DOHH2 (cell line): ENCODE results near the gene MRPS18B.

ENCODE experiments used
- H3F3A ChIP-seq: fragments of 200-600 bp; sonication (generic), shearing (Covaris generic); 2 replicates; pipeline ENCODE4 v1.6.0; 2016; ENCODE audit warnings: antibody characterized with exemption, mild to moderate bottlenecking; ENCODE audit not compliant: control insufficient read depth, insufficient read depth
- H3K27ac ChIP-seq: fragments of 200-600 bp; sonication (generic); 2 replicates; pipeline ENCODE4 v1.5.1; 2014; ENCODE audit warnings: low read depth, mild to moderate bottlenecking, low read length, moderate library complexity
- H3K27me3 ChIP-seq: fragments of 200-600 bp; sonication (generic); 2 replicates; pipeline ENCODE4 v1.6.1; 2014; ENCODE audit warnings: mild to moderate bottlenecking, low read length, mixed read lengths; ENCODE audit not compliant: control insufficient read depth
- H3K36me3 ChIP-seq: fragments of 200-600 bp; sonication (generic); 2 replicates; pipeline ENCODE4 v1.6.1; 2014; ENCODE audit warnings: mild to moderate bottlenecking, low read length, moderate library complexity, mixed read lengths; ENCODE audit not compliant: control insufficient read depth
- H3K4me1 ChIP-seq: fragments of 200-600 bp; sonication (generic); 2 replicates; pipeline ENCODE4 v1.6.1; 2014; ENCODE audit warnings: mild to moderate bottlenecking, low read length, mixed read lengths; ENCODE audit not compliant: control insufficient read depth
- H3K4me2 ChIP-seq: fragments of 200-600 bp; sonication (generic); 2 replicates; pipeline ENCODE4 v1.6.0; 2014; ENCODE audit warnings: mild to moderate bottlenecking, low read length, moderate library complexity
- H3K4me3 ChIP-seq: fragments of 200-600 bp; sonication (generic); 2 replicates; pipeline ENCODE4 v1.5.1; 2014; ENCODE audit warnings: mild to moderate bottlenecking, low read length, mixed read lengths
- H3K79me2 ChIP-seq: fragments of 200-600 bp; sonication (generic); 2 replicates; pipeline ENCODE4 v1.6.1; 2014; ENCODE audit warnings: mild to moderate bottlenecking, low read length, mixed read lengths; ENCODE audit not compliant: control insufficient read depth
- H3K9me2 ChIP-seq: fragments of 200-600 bp; sonication (generic); replicated peaks from 2 replicates; pipeline ENCODE4 v1.6.1; 2014; ENCODE audit warnings: mild to moderate bottlenecking, low read length, mixed read lengths; ENCODE audit not compliant: control insufficient read depth
- H3K9me3 ChIP-seq: fragments of 200-600 bp; sonication (generic); 2 replicates; pipeline ENCODE4 v1.6.1; 2014; ENCODE audit warnings: antibody characterized with exemption, low read length, mixed read lengths; ENCODE audit not compliant: control insufficient read depth, insufficient read depth
- H4K20me1 ChIP-seq: fragments of 200-600 bp; sonication (generic); 2 replicates; pipeline ENCODE4 v1.6.0; 2014; ENCODE audit warnings: low read depth, mild to moderate bottlenecking, antibody characterized with exemption, low read length, moderate library complexity; ENCODE audit not compliant: control insufficient read depth, insufficient read depth
- EZH2phosphoT487 ChIP-seq: fragments of 200-600 bp; sonication (generic); IDR thresholded peaks from 2 replicates; pipeline ENCODE4 v1.6.1; 2017; ENCODE audit warnings: borderline replicate concordance, mild to moderate bottlenecking, antibody characterized with exemption, low read length, moderate library complexity, mixed read lengths
- TF ChIP-seq, protein P1 (sequence below): fragments of 200-600 bp; sonication (generic); IDR thresholded peaks from one replicate; pipeline ENCODE4 v1.5.1; 2014; ENCODE audit warnings: antibody characterized with exemption, mild to moderate bottlenecking, low read depth, low read length; ENCODE audit not compliant: poor library complexity, severe bottlenecking

Gene MRPS18B

DNA sequence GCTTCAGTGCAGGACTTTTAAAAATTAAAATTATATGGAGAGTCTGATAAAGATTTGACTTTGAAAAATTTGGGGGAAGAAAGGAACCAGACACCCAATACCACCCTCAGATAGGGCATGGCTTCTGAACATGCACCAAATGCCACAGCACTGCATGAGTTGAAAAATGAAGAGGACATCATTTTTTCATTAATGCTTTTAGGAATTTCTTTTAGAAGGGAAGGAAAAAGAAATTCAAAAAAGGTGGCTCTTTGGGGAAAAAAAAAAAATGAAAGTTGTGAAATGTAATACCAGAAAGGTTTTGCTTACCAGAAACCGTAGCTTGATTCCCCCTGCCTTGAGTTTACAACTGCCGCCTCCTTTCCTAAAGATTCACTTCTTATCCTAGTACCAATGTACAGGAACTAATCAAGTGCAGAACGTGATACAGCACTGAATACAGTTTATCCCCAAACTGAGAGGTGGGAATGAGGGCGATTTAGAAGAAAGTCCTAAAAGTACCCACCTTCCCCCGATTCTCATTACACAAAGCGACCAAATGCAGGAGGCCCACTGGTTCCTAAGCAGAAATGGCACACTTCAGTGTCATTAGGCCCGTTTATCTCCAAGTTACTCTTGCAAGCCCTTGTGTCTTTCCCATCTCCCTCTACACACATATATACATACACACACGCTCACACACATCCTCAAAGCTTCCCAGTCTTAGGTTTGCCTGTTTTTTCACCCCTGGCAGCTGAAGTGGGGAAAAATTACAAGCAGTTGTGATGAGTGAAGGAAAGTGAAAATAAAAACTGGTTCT is 3.4 kb upstream of the MRPS18B start:
- Histone ChIP-seq H3K9me2 (no peaks in the 10 kb centered on the region), H3F3A (peaks cover 36% of the 10 kb centered on the region), H3K27ac (peak overlapping the region; percentile 89), H3K9me3 (no peaks in the 10 kb centered on the region), H4K20me1 (peaks cover 26% of the 10 kb centered on the region), H3K36me3 (peaks cover 84% of the 10 kb centered on the region), H3K27me3 (no peaks in the 10 kb centered on the region), H3K4me1 (peaks cover 37% of the 10 kb centered on the region), H3K4me2 (peak overlapping the region; percentile 96), H3K79me2 (peaks cover 91% of the 10 kb centered on the region), H3K4me3 (peak overlapping the region; percentile 83)
- TF ChIP-seq, protein P1, sequence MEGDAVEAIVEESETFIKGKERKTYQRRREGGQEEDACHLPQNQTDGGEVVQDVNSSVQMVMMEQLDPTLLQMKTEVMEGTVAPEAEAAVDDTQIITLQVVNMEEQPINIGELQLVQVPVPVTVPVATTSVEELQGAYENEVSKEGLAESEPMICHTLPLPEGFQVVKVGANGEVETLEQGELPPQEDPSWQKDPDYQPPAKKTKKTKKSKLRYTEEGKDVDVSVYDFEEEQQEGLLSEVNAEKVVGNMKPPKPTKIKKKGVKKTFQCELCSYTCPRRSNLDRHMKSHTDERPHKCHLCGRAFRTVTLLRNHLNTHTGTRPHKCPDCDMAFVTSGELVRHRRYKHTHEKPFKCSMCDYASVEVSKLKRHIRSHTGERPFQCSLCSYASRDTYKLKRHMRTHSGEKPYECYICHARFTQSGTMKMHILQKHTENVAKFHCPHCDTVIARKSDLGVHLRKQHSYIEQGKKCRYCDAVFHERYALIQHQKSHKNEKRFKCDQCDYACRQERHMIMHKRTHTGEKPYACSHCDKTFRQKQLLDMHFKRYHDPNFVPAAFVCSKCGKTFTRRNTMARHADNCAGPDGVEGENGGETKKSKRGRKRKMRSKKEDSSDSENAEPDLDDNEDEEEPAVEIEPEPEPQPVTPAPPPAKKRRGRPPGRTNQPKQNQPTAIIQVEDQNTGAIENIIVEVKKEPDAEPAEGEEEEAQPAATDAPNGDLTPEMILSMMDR = no peak
- no peak for TF ChIP-seq EZH2phosphoT487

DNA sequence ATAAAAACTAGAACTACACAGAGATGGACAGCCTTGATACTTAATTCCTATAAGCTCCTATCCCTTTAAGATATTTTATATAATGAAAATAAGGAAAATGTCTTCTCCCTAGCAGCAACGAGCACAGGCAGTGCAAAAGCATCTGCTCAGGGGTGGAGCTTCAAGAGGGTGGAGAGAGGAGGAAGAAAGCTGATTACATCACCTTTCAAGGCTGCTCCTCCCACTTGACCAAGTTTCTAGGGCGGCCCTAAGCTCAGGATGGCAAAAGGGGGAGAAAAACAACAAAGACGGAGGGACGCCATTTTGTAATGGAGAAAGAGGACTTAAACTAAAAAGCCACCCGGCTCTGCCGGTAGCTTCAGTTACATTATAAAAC is 2.8 kb upstream of the MRPS18B start:
- peaks cover 26% of the 10 kb centered on the region for H4K20me1 ChIP-seq
- H3F3A ChIP-seq = peaks cover 36% of the 10 kb centered on the region
- H3K27ac ChIP-seq = peak overlapping the region; percentile 89
- peaks cover 84% of the 10 kb centered on the region for H3K36me3 ChIP-seq
- no peaks in the 10 kb centered on the region for H3K9me2 ChIP-seq
- H3K27me3 ChIP-seq = no peaks in the 10 kb centered on the region
- H3K9me3 ChIP-seq = no peaks in the 10 kb centered on the region
- peak overlapping the region; percentile 96 for H3K4me2 ChIP-seq
- TF ChIP-seq EZH2phosphoT487 = no peak
- TF ChIP-seq, protein P1 = no peak
- H3K4me3 ChIP-seq = peak overlapping the region; percentile 83
- peaks cover 91% of the 10 kb centered on the region for H3K79me2 ChIP-seq
- peaks cover 41% of the 10 kb centered on the region for H3K4me1 ChIP-seq

DNA sequence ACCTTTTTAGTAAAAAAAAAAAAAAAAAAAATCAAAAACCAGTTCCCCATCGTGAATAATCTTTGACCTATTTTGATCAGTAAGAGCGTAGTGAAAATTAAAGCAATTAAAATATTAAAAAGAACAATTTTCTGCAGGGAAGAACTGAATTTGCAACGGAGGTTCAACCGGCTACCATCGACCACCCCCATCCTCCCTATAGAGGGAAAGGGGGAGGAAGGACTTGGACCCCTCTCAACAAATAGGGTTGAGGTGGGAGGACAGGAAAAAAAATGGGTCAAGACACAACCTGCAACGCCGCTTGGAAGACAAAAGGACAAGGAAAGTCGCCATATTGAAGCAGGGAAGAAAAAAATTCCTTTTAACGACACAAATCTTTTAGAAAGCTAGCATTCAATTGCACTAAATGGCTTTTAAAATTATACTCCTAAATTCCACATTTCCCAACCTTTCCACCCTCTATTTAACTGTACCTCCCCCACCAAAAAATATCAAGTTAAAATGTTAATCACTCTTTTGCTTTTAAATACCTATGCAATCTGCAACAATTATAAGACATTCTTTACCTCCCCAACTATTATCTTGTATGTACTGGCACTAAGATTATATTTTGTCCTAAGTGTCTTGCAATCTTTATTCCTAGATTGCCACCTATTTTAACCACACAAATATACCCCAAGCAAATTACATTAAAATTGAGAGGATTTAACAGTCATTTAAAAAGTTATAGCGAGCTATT is 2.3 kb upstream of the MRPS18B start:
- Histone ChIP-seq H3K4me1 (peaks cover 41% of the 10 kb centered on the region), H3K9me2 (no peaks in the 10 kb centered on the region), H4K20me1 (peaks cover 26% of the 10 kb centered on the region), H3F3A (peaks cover 36% of the 10 kb centered on the region), H3K27me3 (no peaks in the 10 kb centered on the region), H3K9me3 (no peaks in the 10 kb centered on the region), H3K79me2 (peaks cover 87% of the 10 kb centered on the region), H3K36me3 (peaks cover 81% of the 10 kb centered on the region), H3K4me2 (peak overlapping the region; percentile 96), H3K27ac (peak overlapping the region; percentile 89), H3K4me3 (peak overlapping the region; percentile 83)
- TF ChIP-seq EZH2phosphoT487 = no peak
- TF ChIP-seq, protein P1 = no peak
